Activated CD8-positive, alpha-beta memory T cell treated with anti-CD3 and anti-CD28 coated beads, Interleukin-2, amount 50 U/mL, for 1 hour (primary cell): ENCODE results near the gene DPF1.
"Not testable (repeated sequence)": the region's sequence is repeated elsewhere in the genome, so short reads cannot be mapped to it uniquely, and the experiment has no call there.

ENCODE experiments used
- DNase-seq: peaks from one replicate; pipeline ENCODE4 v3.0.0-alpha.2; 2020; ENCODE audit errors: extremely low read depth

The DPF1 gene

GRCh38 chr19:38224014-38224862 is at the start of gene DPF1:
Gene DPF1 (minus strand): TSS chr19:38224222. CDS start chr19:38224142, 80 bp downstream.
- DNase-seq = no peak

DNA sequence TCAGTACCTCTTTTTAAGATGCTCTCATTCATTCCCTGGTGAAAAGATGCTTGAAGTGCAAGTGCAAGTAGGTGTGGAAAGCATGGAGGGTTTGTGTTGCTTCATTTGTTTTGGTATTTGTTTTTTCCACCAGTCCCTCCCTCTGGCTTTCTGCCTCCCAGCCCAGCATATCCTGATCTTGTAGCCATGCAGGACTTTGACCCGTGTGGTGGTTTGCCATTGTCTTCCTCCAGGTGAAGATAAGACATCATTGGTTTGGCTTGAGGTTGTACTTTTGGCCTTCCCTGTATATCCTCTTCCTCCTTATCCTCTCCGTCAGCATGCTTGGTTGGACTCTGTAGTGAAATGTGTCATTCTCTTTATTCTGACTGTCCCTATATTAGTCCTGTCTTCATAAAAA is 49.5 kb upstream of the DPF1 start:
- DNase-seq = no peak

DNA sequence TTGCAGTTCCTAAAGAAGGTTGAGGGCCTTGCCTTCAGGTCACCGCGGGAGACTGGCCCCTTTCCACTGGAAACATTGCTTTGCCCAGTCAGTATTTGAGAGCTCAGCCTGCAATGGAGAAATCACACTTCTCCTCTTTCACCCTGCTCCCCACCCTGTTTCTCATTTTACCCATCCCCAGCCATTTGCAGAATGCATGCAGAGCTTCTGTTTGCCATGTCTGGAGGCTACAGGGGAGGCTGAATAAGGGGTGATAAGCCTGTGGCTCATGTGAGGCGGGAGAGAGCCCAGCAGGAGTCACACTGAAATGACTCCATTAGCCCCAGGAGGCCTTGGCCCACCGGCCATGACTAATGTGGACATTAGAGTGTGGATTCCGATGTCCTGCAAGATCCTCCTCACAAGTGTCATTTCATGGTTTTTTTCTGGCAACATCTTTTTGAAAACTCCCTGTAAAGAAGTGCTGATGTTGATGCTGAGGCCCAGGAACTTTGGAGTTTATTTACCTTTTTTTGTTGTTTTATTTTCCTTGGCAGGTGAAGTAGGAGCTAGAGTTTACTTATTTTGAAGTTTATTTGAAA is 46.7 kb upstream of the DPF1 start:
- no peak for DNase-seq

DNA sequence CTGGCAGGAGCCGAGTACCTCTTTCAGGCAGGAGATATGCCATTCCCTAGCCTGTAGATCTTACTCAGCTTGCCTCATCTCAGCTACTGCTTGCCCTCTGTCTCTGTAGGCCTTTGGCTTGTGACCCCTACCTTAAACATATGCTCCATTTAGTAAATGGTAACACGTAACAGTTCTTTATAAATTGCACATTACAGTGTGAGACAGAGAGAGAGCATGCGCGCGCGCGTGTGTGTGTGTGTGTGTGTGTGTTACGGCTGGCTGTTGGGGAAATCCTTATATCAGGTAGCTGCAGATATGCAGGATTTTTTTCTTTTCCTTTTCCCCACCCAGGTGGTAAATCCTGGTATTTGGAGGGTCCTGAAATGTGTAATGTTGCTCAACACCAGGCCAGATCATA is 44.5 kb upstream of the DPF1 start:
- DNase-seq = no peak

GRCh38 chr19:38267761-38268483 is 43.9 kb upstream of the DPF1 start:
- no peak for DNase-seq

DNA sequence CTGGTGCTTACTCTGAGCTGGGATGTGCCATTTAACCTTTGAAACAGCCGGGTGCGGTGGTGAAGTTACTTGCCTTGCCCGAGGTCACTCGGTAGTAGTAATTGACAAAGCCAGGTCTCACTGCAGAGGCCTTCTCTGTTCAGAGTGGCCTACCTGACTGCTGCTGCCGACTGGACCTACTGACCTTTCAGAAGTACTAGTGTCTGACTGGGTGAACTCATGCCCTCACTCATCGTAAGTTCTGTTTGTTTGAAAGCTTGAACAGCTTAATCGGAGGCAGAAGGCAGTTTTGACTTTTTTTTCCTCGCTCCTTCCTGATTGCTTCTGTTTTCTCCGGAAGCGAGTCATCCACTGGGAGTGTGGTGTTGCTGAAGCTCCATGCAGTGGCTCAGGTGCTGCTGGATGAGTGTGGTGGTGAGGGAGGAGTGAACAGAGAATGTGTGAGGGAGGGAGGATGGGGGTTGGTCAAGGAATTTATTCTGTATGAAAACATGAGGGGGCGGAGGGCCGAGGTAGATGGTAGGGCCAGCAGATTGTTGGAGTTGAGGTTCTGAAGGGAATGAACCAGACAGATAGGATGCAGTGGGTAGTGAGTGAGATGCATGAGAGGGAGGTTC is 43.1 kb upstream of the DPF1 start:
- no peak for DNase-seq

- no peak for DNase-seq
These were observed 42.0 kb upstream of the DPF1 start for GRCh38 chr19:38265921-38266429.

- DNase-seq = no peak
These were observed 41.3 kb upstream of the DPF1 start for GRCh38 chr19:38265213-38265861.

DNA sequence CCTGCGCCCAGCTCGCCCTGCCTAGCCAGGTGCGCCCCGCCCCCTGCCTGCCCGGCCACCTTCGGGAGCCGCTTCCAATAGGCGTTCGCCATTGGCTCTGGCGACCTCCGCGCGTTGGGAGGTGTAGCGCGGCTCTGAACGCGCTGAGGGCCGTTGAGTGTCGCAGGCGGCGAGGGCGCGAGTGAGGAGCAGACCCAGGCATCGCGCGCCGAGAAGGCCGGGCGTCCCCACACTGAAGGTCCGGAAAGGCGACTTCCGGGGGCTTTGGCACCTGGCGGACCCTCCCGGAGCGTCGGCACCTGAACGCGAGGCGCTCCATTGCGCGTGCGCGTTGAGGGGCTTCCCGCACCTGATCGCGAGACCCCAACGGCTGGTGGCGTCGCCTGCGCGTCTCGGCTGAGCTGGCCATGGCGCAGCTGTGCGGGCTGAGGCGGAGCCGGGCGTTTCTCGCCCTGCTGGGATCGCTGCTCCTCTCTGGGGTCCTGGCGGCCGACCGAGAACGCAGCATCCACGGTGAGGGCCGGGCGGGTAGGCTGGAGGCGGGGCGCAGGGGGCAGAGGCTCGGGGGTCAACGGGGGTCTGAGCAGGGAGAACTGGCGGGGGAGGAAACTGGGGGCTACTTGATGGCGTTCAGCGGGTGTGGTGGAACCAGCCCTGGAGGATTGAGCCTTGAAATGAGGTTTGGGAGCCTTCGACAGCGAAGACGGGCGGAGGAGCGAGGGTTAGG is 40.6 kb upstream of the DPF1 start, which contains the start of gene SPINT2:
SPINT2 (plus strand) TSS at position 88 of the 727 bp plus-strand sequence; CDS start at position 408, 320 bp downstream.
- no peak for DNase-seq

DNA sequence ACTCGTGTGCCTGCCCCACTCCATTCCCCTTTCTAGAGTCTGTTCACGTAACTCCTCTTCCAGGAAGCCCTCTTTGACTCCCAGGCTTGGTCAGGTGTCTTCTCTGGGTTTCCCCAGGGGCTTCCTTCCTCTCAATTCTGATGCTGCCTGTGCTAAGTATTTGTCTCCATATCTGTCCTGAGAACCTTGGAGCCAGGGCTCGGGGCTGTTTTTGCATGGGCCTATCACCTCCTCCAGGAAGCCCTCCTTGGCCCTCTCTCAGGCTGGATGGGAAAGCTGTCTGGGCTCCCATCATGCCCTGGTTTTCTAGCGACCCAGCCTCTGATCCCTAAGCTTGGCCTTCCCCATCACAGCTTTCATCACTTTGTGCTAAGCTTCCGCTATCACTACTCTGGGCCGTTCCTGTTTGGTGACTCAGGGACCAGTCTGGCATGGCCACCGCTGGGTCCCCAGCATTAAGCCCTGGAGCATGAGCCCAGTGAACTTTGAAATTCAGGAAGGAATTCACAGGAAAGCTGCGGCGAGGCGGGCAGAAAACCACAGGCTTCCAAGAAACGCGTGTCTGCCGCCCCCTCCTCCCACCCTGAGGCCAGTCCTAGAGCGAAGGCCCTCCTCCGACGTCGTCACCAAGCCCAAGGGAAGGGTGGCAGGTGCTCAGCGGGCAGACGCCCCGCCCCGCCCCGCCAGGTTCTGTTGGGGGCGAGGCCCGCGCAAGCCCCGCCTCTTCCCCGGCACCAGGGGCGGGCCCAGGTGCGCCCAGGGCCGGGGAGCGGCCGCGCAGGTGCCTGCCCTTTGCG is 39.9 kb upstream of the DPF1 start:
- peak; percentile 46 for DNase-seq

GRCh38 chr19:38262585-38263268 is 38.7 kb upstream of the DPF1 start:
- no peak for DNase-seq

DNA sequence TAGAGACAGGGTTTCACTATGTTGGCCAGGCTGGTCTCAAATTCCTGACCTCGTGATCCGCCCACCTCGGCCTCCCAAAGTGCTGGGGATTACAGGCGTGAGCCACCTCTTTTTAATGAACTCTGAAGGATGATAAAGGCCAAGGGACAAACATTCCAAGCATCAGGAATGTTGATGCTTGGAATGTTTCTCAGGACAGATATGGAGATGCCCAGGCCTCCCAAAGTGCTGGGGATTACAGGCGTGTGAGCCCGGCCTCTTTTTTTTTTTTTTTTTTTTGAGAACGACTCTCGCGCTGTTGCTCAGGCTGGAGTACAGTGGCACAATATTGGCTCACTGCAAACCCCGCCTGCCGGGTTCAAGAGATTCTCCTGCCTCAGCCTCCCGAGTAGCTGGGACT is 37.9 kb upstream of the DPF1 start:
- DNase-seq = not testable (repeated sequence)

GRCh38 chr19:38255383-38256014 is 31.5 kb upstream of the DPF1 start:
- DNase-seq = no peak

GRCh38 chr19:38253788-38254187 is 29.8 kb upstream of the DPF1 start:
- no peak for DNase-seq

DNA sequence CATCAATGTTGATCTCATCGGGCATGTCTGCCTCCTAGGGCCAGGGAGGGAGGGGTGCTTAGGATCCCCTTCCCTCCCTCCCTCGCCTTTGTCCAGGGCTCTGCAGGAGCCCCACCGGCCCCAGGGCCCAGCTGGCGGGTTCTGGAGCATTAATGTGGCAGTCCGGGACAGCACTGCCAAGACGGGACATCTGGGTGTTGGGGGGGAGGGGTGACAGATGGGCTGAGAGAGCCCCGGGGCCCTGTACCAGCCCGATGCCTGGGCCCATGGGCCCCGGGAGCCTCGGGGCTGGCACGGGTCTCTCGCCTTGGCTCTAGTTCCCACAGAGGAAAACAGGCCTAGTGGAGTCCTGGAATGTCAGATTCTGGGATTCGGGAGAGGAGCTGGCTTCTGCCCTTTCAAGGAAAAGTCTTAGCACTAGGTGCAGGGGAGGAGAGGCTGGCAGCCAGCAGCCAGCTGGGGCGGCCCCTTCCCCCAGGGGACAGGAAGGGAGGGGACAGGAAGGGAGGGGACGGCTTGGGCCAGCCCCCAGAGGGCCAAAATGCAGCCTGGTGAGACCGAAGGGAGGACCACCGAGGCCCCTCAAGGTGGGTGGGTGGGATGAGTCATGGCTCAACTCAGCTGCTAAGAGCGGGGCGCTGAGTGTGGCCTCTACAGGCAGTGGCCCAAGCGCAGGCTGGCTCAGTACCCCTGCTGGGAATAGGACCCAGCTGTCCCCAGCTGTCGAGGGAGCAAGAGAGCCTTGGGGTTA is 29.1 kb upstream of the DPF1 start:
- DNase-seq = no peak

GRCh38 chr19:38252385-38252784 is 28.4 kb upstream of the DPF1 start:
- DNase-seq = no peak

- DNase-seq = no peak
These were observed 27.6 kb upstream of the DPF1 start for GRCh38 chr19:38251564-38252051.
